Endothelial cell (in vitro differentiated cells): Measurements from ENCODE around the gene FUBP3. TPM values are rescaled to one million over a fixed set of nuclear protein-coding genes. Genes with fewer than 3 reads are reported as not detected.

Experiments
- DNase-seq: peaks from one replicate; pipeline ENCODE4 v3.0.0; 2021; ENCODE audit warnings: low spot score
- H3K27ac Mint-ChIP-seq: one replicate; pipeline ENCODE4 v1.8.0; 2021; ENCODE audit warnings: mixed read lengths, inconsistent platforms; ENCODE audit not compliant: unreplicated experiment
- H3K27me3 Mint-ChIP-seq: one replicate; pipeline ENCODE4 v1.8.0; 2021; ENCODE audit warnings: mild to moderate bottlenecking, moderate library complexity, mixed read lengths, inconsistent platforms; ENCODE audit not compliant: unreplicated experiment
- H3K36me3 Mint-ChIP-seq: one replicate; pipeline ENCODE4 v1.8.0; 2021; ENCODE audit warnings: mild to moderate bottlenecking, low read depth, mixed read lengths, inconsistent platforms; ENCODE audit not compliant: unreplicated experiment
- H3K4me1 Mint-ChIP-seq: one replicate; pipeline ENCODE4 v1.8.0; 2021; ENCODE audit warnings: mild to moderate bottlenecking, mixed read lengths, inconsistent platforms; ENCODE audit not compliant: unreplicated experiment
- H3K4me3 Mint-ChIP-seq: one replicate; pipeline ENCODE4 v1.8.0; 2021; ENCODE audit warnings: mild to moderate bottlenecking, mixed read lengths, inconsistent platforms; ENCODE audit not compliant: unreplicated experiment
- H3K9me3 Mint-ChIP-seq: one replicate; pipeline ENCODE4 v1.8.0; 2021; ENCODE audit warnings: mixed read lengths, inconsistent platforms; ENCODE audit not compliant: unreplicated experiment
- CTCF ChIP-seq: fragments of 200-600 bp; sonication (generic); IDR thresholded peaks from one replicate; pipeline ENCODE4 v1.5.0; 2021; ENCODE audit warnings: antibody characterized with exemption; ENCODE audit not compliant: unreplicated experiment
- long read RNA-seq: library from polyadenylated mRNA; unstranded; transcript quantifications from one replicate; pipeline ENCODE4 v2.0.0, GENCODE V29; 2020; ENCODE audit not compliant: unreplicated experiment
- total RNA-seq: library from RNA; stranded (reverse); fragmentation: NEBNext Ultra II Directional; extraction: Animal tissue kit (Norgen Biotek cat#: 25700); gene quantifications from one replicate; pipeline ENCODE4 v1.2.1, GENCODE V29; 2021; ENCODE audit not compliant: unreplicated experiment

The FUBP3 gene
- 61.9 TPM for total RNA-seq
- long read RNA-seq, transcript FUBP3-201 (19 exons, 3,124 nt): major isoform, 12 of 17 reads
- long read RNA-seq, partial matches to known transcripts: 2 of 17 reads
- long read RNA-seq, other reads (novel, unspliced or antisense): 3 of 17 reads

GRCh38 chr9:130578865-130579737 lies at the start of gene FUBP3:
Gene FUBP3 (plus strand): TSS chr9:130579577. CDS start chr9:130579681, 104 bp downstream.
- Mint-ChIP-seq H3K9me3 (no peaks in the 10 kb centered on the region), H3K36me3 (peaks cover 6% of the 10 kb centered on the region), H3K27ac (peak within 1 kb of the TSS; percentile 94), H3K4me1 (peaks cover 25% of the 10 kb centered on the region), H3K4me3 (peak within 1 kb of the TSS; percentile 99), H3K27me3 (no peaks in the 10 kb centered on the region)
- TF ChIP-seq CTCF: no peak
- peak; percentile 85 for DNase-seq

GRCh38 chr9:130530938-130531337 lies 48.4 kb upstream of the FUBP3 start:
- DNase-seq: no peak
- Mint-ChIP-seq H3K36me3 (no peaks in the 10 kb centered on the region), H3K4me1 (peaks cover 4% of the 10 kb centered on the region), H3K9me3 (no peaks in the 10 kb centered on the region), H3K4me3 (no peak overlapping the region), H3K27me3 (peaks cover 5% of the 10 kb centered on the region), H3K27ac (no peak overlapping the region)
- TF ChIP-seq CTCF: no peak

GRCh38 chr9:130531670-130532069 lies 47.7 kb upstream of the FUBP3 start:
- H3K36me3 Mint-ChIP-seq: no peaks in the 10 kb centered on the region
- TF ChIP-seq CTCF: no peak
- H3K27ac Mint-ChIP-seq: no peak overlapping the region
- peaks cover 5% of the 10 kb centered on the region for H3K4me1 Mint-ChIP-seq
- DNase-seq: no peak
- H3K4me3 Mint-ChIP-seq: no peak overlapping the region
- peaks cover 7% of the 10 kb centered on the region for H3K27me3 Mint-ChIP-seq
- H3K9me3 Mint-ChIP-seq: no peaks in the 10 kb centered on the region

- Mint-ChIP-seq H3K9me3 (no peaks in the 10 kb centered on the region), H3K36me3 (no peaks in the 10 kb centered on the region), H3K27ac (no peak overlapping the region), H3K4me1 (peaks cover 5% of the 10 kb centered on the region), H3K4me3 (no peak overlapping the region), H3K27me3 (peaks cover 11% of the 10 kb centered on the region)
- no peak for TF ChIP-seq CTCF
- no peak for DNase-seq
Observed at GRCh38 chr9:130532426-130533080, 46.8 kb upstream of the FUBP3 start.
